HG02763 (cell line): ENCODE data around the gene GMNC.
"Not testable (repeated sequence)": the region's sequence is repeated elsewhere in the genome, so short reads cannot be mapped to it uniquely, and the experiment has no call there.

ENCODE experiments used
- ATAC-seq: cut with Tn5 transposase; IDR thresholded peaks from one replicate; pipeline ENCODE4 v1.9.1; 2021; ENCODE audit warnings: mild to moderate bottlenecking, moderate library complexity; ENCODE audit not compliant: unreplicated experiment

Gene GMNC, protein sequence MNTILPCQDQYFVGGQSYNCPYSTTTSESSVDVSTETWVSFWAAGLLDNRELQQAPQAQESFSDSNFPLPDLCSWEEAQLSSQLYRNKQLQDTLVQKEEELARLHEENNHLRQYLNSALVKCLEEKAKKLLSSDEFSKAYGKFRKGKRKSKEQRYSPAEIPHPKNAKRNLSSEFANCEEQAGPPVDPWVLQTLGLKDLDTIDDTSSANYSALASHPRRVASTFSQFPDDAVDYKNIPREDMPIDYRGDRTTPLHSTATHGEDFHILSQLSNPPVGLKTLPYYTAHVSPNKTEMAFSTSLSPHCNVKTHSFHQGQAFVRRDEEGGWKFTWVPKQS

DNA sequence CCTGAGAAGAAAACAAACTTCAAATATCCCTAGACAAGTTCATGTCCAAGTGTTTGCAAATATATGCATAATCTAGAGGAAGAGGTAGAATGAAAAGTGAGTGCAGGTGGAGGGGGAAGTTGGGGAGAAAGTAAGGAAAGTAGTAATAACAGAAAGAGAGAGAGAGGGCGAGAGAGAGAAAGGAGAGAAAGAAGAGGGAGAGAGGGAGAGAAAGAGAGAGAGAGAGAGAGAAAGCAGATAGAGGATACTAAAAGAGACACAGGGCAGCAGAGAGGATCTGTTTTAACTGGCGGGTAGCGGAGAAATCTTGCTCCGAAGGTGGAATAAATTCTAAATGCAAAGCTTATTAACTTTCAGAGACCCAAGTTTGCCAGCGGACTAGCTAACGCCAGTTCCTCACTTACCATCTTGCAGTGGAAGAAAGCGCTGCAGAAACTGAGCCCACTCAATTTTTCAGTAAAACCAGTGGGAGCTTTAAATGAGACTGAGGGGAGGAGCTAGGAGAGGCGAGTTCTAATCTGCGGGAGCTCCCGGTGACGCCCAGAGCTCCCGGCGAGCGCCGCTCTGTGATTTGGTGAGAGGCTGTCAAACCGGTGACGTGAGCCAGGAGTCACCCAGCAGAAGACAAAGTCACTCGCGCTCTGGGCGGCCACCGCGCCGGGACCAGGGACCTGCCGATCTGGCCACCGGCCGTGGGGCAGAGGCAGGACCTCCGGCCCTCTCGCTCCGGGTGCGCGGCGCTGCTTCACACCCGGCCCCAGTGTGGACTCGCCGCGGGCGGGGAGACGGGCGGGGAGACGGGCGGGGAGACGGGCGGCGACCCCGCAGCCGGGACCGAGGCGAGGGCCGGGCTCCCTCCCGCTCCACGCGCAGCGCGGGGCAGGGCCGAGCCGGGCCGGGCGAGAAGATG is at the start of gene GMNC:
Gene GMNC, minus strand, starts transcription at position 486 of the 910 bp plus-strand sequence. Its CDS starts 79 bp downstream, at position 407.
- peak; percentile 90 for ATAC-seq

DNA sequence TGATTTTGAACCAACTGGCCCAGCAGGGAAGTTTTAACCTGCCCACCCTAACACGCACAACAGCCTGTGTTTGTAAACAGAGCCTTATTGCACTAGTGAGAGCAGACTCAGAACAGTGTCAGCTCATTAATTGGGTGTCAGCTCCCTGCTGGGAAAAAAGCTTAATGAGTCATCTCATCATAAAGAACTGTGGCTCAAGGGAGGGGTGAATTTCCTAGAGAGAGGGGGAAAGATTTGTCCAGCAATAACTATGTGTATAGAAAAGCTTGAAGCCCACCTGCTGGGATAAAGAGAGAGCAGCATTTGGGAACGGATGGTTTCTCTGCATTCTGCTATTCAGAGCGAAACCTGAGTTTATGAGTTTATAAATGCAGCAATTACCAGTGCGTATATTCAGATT is 48.9 kb upstream of the GMNC start:
- no peak for ATAC-seq

DNA sequence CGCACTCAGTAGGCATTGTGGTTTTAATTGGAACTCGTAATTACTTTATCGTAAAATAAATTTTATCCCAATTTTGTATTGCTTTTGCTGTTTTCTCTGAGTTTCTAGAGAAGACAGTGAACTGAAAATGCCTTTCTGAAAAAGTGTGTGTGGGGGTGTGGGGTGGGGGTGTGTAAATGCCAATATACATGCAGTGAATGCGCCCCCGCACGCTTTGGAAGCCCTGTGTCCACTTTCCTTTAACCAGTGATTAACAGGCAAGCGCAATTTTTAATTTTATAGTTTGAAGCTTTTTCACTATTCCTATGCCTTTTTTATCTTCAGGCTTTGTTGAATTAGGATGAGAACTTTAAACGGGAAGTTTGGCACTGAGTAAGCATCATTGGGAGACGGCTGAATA is 47.4 kb upstream of the GMNC start:
- ATAC-seq = no peak

DNA sequence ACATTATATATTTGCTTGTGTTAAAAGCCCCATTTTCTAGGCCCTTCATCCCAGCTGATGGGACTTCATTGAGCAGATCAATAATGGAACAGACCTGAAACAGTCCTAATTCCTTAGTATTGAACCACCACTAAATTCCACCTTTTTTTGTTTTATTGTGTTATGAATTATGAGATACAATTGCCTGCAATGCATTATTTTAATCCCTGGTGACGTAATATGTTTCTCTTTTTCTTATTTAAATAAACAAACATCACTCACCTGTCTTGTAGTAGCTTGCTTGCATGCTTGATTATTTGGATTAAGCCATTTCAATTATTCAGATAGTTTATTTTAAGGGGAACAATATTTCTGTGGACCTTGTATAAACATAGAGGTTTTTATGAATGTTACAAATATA is 40.7 kb upstream of the GMNC start:
- ATAC-seq = no peak

DNA sequence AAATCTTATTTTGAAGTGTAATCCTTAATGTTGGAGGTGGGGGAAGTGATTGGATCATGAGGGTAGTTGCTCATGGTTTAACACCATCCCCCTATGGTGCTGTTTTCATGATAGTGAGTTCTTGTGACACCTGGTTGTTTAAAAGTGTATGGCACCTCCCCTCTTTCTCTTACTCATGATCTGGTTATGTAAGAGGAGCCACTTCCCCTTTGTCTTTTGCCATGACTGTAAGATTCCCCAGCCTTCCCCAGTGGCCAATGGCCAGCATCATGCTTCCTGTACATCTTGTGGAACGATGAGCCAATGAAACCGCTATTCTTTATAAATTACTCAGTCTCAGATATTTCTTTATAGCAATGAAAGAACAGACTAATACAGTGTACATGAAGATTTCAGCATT is 39.8 kb upstream of the GMNC start:
- ATAC-seq = no peak

DNA sequence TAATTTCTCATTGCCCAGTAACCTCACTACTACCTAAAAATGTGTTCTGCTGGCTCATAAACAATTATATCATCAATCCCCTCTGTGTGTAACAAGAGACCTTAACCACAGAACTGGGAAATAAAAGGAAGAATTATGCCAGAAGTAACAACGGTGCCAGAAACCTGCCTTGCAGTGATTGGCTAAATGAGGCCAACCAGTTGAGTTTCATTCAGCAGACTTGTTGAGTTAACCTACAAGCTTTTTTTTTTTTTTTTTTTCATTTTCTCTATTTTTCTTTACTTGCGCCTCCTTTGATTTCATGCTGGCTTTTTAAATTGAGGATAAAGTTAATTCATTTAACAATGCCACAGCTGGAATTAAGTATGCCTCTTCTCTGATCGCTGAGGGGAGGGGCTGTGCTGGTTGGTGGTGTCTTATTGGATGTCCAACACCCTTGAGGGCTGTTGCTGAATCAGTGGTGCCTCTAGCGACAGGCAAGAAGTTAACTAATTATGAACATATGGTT is 30.0 kb upstream of the GMNC start:
- no peak for ATAC-seq

DNA sequence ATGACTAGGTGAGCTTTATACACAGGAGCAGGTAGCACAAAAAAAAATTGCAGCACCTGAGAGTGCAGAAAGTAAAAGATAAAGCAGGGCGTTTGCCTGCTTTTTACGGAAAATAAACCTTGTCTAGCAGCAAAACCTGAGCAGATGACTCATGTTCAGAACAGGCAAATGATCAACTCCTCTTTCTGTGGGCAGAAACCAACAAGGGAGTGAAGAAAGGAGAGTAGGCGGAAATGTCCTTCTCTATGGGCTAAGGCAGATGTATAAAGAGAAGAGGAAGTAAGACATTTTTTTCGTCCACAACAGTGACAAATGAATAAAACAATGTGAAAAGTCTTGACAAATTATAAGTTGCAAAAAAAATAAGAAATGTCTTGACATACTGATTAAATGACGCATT is 24.5 kb upstream of the GMNC start:
- ATAC-seq = peak; percentile 76

DNA sequence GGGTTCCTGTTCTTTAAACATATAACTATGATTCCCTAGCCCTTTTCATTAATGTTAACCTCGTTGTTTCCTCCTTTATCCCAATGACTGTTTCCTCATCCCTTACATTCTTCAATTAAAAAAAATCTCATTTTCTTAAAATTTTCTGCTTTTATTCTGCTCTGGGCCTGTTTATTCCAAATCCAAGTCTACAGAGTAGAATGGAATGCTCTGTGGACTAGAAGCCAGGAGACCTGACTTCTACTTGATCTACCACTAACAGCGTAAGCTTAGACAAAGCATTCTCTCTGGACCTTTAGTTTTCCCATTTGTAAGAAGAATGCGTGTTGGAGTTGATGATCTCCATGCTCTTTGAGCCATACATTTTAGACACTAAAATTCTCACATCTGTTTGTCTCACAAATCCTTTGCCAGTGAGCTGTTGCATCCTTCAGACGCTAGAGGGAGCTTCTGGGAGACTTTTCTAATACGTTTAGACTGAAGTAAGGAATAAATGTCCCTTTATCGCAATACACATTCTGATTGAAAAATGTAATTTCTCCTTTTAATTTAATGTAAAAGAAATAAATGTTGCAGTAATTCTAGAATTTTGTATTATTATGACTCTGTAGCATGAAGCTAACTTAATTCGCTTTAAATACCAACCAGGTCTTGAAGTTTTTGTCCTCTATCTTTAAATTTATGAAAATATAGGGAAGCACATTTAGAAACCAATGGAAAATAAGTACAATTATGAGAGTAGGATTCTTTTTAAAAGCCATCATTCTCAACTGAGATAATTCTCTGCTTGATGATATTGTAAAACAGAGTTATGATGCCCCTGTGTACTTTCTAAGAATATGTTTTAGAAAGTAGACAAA is 21.7 kb upstream of the GMNC start:
- ATAC-seq = peak; percentile 56

DNA sequence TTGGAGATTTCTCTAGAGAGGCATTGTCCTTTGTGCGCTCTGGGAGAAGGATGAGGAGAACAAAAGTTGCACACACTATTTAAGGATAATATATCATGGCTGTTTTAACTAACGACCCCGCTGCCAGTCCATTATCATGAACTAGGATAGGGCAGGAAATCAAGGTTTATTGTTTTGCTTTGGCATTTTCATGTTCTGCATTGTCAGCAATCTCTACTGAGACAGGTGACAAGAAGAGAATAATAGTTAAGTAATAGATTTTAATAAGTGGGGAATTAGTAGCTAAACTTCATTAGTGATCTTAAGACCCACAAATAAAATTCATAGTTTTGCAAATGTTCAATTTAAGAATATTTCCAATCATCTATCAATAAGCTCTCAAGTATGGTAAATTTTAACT is 20.6 kb upstream of the GMNC start:
- ATAC-seq = no peak

DNA sequence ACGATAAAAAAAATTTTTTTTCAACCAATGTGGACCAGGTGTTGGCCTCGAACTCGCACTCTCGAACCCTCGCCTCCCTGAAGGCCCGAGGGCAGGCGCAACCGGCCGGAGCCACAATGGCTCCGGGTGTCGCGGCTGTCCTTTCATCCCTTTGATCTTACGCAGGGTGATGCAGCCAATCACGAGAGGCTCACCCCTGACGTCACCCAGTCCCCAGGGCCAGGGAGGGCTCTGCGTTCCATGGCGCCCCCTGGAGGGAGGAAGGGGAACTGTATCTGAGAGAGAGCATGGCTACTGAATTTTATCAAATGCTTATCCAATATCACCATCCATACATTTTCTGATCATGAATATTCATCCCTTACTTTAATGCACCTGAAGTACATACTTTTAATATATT is 15.4 kb upstream of the GMNC start:
- no peak for ATAC-seq

DNA sequence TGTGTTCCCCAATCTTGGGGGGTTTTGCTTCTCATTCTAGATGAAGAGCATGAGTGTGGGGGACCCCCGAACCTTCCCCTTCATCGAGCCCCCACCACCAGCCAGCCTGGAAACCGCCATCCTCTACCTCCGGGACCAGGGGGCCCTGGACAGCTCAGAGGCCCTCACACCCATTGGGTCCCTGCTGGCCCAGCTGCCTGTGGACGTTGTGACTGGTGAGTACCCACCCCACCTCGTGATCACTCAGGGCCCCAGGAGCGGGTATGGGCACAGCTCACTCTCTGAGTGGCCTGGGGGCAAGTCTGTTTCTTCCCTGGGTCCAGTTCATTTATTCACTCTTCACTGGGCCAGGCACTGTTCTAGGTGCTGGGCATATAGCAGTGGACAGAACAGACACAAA is 13.9 kb upstream of the GMNC start:
- not testable (repeated sequence) for ATAC-seq

DNA sequence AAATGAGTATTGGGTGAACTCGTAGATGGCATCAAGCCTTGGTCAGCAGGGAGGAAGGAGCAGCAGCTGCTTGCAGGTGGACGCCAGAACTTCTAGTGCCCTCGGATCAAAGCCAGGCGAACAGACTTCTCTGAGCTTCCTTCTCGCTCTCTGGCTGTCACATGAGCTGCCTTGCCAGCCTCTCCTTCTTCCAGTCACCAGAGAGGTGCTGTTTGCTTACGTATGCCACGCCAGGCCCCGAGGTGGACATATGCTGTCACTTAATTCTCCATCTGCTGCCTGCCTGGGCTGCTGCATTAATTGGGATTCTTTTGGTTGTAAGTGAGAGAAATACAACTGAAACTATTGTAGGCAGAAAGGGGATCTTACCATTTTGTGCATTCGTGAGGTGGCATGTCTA is 12.6 kb upstream of the GMNC start:
- ATAC-seq = not testable (repeated sequence)

DNA sequence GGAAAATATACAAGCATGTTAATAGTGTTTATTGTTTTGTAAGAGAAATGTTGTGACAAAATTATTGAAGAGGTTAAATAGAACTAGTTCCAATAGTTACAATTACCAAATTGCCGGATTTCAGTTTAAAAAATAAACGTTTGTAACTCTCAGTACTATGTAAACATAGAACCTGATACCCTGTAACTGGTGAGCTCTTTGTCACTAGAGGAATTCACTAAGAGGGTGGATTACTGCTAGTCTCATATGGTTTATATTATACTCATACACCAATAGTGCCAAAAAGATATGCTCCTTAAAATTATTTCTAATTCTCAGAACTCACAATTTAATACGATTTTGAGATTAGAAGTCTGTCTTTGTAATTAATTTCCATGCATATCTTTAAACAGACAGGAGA is 7.6 kb upstream of the GMNC start:
- ATAC-seq = no peak

DNA sequence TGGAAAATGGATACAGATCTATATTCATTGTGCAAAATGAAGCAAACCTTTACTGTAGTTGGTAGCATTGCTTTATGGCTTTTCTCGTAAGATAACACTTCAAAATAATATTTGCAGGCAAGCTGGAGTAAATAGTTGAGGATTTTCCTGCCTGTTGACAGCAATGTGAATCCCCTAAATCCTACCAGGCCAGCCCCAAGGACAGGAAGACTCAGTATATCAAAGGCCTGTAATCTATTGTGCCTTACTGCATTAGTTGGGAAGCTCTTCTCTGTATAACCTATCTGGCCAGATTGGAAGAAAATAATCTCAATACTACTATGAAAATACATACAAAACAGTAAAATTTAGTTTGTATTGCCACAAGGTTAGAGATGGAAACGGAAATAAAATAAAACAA is 4.6 kb upstream of the GMNC start:
- ATAC-seq = no peak

DNA sequence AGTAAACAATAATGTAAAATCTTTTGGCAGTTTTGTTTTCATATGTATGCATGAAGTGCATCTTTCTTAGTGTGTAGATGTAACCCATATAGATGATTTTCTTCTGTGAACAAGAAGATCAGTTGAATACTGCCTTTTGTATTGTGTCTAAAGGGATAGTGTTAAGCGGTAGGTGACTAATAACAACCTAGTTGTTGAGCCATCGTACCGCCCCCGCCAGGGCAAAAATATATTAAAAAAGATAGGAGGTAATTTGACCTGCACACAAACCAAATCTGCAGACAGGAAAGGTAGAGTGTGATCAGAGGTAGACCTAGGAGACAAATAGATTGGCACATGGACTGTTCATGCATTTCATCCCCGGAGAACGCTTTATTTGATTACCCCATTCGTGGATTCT is 3.3 kb upstream of the GMNC start:
- no peak for ATAC-seq

DNA sequence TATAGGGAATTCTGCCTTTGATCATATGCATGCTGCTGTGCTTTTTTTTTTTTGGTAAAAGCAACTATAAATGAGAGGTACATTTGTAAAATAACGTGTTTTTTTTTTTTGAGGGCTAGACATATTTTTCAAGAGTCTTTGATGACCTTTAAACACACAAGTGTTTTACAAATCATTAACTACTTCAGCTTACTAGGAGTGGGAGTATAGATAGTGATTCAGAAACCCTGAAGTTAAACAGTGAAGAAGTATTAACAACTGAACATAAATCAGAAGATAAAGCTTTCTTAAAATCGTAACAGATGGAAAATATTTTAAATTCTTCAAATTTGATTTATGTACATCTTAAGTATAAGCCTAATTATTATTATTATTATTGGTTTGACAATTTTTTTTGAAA is 2.9 kb upstream of the GMNC start:
- ATAC-seq = no peak

DNA sequence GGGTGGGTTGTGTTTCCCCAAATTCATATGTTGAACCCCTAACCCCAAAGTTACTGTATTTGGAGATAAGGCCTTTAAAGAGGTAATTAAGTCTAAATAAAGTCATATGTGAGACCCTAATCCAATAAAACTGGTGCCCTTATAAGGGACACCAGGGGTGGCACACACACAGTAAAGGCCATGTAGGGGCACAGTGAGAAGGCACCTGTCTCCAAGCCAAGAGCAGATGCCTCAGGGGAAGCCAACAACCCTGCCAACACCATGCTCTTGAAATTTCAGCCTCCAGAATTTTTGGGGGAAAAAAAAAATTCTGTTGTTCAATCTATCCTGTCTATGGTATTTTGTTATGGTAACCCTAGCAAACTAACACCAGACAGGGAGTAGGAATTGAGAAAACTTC is 1.5 kb upstream of the GMNC start:
- no peak for ATAC-seq

DNA sequence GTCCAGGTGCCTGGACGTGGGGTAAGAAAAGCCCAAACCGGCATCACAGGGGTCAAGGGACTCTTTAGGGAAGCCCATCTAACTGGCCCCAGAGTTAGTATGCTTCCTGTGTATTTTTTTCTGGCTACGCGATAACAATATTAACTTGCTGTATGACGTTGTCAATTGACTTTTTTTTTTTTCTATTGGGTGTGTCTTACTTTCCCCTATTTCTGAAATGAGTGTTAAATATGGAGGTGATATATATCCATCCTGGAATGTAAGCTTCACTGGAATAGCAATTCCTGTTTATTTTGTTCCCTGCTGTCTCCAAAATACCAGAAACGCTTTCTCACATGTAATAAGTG is 598 bp upstream of the GMNC start:
- ATAC-seq = no peak

DNA sequence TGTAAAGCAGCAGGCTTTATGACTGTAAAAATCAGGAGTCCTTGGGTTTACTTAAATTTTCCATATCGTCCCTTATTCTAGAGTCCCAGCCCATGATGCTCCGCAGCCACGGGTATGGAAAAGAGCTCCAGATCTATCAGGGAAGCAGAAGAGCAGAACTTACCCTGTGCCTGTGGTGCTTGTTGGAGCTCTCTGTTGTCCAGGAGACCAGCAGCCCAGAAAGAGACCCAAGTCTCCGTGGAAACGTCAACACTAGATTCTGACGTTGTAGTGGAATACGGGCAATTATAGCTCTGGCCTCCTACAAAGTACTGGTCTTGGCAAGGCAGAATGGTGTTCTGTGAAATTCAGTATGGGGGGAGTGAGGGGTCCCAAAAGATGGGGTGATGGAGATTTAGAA is 2.0 kb downstream of the GMNC start:
- no peak for ATAC-seq

DNA sequence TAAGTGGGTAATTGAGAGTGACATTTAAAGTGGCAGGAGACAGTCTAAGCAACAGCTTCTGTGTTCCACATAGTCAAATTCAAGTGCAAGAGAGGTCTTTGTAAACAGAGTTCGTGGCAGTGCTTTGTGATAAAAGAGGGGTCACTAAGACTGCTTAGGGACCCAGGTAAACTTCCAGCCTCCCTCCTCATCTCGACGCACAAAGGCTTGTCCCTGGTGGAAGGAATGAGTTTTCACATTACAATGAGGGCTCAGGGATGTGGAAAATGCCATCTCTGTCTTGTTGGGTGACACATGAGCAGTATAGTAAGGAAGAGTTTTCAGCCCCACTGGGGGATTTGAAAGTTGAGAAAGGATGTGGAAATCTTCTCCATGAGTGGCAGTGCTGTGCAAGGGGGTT is 7.3 kb downstream of the GMNC start:
- ATAC-seq = no peak

DNA sequence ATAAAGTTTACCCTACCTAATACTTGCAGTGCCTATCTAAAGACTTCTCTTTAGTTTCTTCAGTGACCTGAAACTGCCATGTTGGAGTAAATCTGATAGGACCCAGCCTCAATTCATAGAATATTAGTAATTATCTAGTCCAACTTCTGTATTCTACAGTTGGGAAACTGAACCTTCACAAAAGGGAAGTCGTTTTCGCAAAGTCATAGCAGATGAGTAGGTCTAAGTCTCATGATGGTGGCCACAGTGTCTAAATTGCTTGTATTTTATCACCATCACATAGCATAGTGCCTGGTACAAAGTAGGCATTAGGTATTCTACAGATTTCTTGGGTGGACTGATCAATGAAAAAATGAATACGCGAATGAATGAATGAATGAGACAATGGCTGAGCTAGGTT is 8.4 kb downstream of the GMNC start:
- ATAC-seq = no peak
